Daoy (cell line): ENCODE data around the gene VHLL. TPM values are rescaled to one million over a fixed set of nuclear protein-coding genes. Genes with fewer than 3 reads are reported as not detected.
"Not testable (repeated sequence)": the region's sequence is repeated elsewhere in the genome, so short reads cannot be mapped to it uniquely, and the experiment has no call there.

ENCODE experiments used
- DNase-seq: peaks from one replicate; pipeline ENCODE4 v3.0.0-alpha.2; 2015; ENCODE audit warnings: low read depth
- total RNA-seq: library from RNA; depleted of rRNA; stranded (reverse); fragments of >200 nt; shearing (Covaris generic); gene quantifications from 2 replicates; pipeline ENCODE4 v1.2.3, GENCODE V29; 2014; rRNA removed

The VHLL gene
- not detected in 2 replicates for total RNA-seq

DNA sequence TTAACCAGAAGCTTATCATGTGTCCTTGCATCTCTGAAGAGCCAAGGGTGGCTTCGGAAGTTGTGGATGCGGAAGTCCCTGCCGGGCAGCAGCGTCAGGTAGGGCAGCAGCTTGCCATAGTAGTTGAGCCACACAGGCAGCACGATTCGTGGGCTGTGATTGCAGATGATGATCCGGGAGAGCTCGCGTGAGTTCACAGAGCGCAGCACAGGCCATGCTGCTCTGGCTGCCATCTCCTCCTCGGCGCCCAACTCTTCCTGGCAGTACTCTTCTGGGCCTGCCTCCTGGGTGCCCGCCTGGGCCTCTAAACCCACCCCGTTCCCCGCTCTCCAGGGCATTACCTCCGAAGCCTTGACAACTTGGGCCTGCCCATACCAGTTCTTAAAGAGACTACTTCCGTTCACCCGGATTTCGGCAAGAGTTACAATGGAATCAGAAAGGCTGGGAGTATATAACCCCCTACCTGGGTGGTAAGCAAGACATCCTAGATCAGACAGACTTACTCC lies at the start of gene VHLL:
TSS of gene VHLL (minus strand) at position 456 of the 506 bp plus-strand sequence. CDS start at position 338, 118 bp downstream.
- DNase-seq, result no peak

DNA sequence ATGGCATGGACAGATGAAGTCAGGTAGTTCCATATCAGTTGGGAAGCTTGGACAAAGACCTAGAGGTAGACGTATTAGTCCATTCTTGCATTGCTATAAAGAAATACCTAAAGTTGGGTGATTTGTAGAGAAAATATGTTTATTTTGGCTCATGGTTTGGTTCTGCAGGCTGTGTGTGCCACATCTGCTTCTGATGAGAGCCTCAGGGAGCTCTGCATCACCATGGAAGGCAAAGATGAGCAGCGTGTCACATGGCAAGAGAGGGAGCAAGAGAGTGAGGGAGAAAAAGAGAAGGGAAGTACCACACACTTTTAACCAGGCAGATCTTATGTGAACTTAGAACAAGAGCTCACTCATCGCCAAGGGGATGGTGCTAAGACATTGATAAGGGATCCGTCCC lies 48.2 kb upstream of the VHLL start:
- DNase-seq, result no peak

DNA sequence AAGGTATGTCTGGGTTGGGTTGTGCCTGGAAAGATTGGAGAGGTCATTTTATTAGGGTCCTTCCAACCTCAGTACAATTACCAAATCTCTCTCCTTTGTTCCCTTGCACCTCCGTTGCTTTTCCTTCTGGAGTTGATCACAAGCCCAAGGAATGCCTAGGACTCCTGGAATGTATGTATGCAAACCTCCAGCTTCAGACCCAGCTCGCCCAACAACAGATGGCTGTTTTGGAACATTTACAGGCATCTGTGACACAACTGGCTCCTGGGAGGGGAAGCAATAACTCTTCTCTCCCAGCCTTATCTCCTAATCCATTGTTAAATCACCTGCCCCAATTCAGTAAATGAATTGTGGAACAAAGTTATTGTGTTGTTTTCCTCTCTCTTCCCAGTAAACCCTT lies 47.5 kb upstream of the VHLL start:
- DNase-seq, result no peak

DNA sequence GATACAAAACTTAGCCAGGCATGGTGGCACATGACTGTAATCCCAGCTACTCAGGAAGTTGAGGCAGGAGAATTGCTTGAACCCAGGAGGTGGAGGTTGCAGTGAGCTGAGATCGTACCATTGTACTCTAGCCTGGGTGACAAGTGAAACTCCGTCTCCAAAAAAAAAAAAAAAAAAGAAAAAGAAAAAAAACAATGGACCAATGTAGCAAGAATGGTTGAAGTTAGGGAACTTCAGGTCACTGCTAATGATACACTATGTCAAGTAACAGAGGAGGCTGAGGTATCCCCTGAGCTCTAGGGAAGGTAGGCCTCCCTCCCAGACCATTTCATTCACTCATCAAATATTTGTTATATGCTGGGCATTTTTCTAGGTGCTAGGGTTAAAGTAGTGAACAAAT lies 46.9 kb upstream of the VHLL start:
- not testable (repeated sequence) for DNase-seq

DNA sequence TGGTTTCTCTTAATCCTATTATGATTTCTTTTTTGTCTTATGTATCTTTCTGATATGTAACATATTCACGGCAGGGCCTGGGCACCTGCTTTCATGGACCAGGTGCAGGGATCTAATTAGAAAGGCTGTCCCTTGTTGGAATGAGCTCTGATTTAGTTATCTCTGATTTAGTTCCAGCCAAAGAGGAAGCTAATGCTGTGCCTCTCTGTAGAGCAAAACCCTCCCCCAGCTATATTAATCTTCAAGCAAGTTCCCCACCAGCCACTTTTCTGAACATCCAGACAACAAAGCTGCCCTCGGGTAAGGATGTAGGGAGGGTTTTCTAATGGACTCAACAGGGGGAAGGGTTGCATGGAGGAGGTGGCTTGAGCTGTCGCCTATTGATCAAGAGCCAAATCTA lies 45.3 kb upstream of the VHLL start:
- no peak for DNase-seq

DNA sequence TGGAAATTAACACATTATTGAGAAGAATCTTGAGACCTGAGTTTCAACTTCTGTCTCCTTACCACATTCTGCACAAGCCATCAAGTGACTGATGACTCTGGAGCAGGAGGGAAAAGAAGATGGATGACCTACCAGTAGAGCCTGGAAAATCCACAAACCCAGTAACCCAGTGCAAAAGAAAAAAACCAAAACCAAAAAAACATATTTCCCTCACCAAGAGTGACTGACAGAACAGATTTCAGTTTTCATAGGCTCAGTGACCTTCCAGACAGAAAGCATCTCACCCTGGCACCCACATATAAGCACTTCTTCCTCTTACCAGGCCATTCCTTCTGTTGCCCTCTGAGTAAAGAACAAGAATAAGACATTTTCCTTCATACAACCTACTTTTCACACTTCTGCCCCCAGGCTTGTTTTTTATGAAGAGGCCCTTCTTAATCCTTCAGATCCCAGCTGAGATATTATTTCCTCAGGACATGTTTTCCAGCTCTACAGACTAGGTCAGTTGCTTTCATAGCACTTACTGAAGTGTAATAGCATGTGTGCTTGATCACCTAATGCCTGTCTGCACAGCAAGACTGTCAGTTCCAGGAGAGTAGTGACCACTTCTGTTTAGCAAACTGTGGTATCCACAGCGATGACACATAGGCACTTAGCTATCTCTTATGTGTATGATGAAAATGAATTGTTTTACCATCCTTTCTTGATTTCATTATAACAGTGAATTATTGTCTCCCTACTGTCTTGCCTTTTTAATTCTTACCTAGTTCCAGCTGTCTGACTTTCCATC lies 43.3 kb upstream of the VHLL start:
- no peak for DNase-seq

DNA sequence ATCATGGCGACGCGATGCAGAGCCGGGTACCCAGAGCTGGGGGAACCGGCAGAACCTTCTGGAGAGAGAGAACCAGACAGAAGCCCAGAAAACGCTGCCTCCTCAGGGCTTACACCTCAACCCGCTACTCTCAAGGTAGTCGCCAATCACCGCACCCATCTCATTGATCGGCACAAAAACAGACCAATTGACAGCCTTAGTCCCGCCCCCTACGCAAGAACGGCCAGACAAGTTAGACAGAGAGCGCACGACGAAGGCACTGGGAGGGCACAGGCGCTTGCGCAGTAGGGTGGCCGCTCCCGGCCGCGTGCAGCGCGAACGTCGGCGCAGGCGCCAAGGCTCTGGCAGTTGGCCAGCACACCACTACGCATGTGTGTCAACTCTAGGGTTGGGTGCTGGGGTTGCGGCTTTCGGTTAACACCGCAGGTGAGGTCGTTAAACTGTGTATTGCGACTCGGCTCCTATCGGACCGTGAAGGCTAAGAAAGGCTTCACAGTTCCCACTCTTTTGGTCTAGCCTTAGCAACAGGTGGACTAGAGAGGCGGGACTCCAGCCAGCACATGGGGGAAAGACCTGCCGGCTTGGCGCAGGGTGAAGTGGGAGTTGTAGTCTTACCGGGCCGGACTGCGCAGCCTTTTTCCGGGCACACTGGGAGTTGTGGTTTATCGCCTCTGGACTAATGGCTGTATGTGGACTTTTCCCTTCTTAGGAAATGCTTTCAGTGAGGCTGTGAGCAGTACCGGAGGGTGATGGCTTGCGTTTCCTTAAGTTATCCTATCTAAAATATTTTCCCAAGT lies 39.3 kb upstream of the VHLL start, which contains the start of the genes CCT3 and TSACC:
TSS of gene CCT3 (minus strand) at position 113 of the 797 bp plus-strand sequence. CDS start at position 5, 108 bp downstream.
TSS of gene TSACC (plus strand) at position 347 of the 797 bp plus-strand sequence. CDS start 1,232 bp downstream, outside the sequence.
- peak; percentile 100 for DNase-seq

DNA sequence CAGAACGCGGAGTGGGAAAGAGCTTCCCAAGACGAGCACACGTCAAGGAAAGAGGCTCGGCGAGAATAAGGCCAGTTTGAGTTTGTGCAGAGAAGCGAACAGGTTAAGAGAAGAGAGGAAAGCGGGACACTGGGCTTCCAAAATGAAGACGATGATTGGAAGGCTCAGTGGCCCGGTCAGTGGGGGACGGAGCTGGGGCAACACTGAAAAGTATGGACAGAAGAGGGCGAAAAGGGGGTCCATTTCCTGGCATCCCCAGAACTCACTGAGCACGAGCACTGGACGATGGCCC lies 38.7 kb upstream of the VHLL start:
- DNase-seq, result no peak

DNA sequence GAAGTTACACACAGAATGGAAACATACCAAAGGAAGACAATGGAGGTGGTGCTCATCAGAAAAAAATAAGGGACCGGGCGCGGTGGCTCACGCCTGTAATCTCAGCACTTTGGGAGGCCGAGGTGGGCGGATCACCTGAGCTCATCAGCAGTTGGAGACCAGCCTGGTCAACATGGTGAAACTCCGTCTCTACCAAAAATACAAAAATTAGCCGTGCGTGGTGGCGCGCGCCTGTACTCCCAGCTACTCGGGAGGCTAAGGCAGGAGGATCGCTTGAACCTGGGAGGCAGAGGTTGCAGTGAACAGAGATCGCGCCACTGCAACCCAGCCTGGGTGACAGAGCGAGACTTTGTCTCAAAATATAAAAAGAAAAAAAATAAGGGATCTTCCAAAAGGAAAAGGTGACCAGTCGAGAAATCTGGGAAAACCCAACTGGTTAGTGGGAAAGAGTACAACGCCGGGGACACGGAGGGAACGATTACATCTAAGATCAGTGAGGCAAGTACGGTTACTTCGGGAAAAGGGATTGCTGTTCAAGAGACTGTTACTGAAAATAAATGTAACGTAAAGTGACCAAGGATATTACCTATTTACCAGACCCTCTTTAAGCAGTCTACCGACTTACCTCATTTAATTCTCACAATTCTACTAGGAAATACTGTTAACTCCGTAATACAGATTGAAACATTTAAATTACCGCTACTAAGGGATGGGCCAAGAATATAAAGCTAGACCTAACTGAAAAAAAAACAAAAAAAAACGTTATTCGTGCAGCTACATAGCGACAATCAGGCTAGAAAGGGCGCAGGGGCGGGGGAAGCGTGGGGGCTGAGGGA lies 38.2 kb upstream of the VHLL start:
- no peak for DNase-seq

DNA sequence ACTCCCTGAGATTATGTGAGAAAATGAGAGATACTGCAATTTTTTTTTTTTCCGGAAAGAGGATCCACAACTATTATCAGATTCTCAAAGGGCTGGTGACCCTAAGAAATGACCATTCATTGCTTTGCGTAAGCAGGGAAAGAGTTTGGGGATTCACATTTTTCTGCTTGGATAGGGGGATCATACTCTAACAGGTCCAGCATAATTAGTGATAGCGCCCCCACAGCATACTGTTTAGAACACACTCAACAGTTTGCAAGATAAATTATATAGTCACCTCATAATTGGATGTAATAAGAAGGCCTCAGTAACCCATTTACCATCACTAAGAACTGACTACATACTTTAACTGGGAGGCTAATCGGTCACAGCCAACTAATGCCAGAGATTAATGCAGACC lies 37.1 kb upstream of the VHLL start:
- no peak for DNase-seq

DNA sequence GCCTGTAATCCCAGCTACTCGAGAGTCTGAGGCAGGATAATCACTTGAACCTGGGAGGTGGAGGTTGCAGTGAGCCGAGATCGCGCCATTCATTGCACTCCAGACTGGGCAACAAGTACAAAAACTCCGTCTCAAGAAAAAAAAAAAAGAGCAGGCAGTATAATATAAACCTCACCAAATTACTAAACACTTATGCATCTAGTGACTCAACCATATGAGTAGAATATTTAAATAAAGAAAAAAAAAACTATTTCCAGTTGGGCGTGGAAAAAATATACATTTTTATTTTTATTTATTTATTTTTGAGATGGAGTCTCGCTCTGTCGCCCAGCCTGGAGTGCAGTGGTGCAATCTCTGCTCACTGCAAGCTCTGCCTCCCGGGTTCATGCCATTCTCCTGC lies 24.1 kb upstream of the VHLL start:
- not testable (repeated sequence) for DNase-seq

DNA sequence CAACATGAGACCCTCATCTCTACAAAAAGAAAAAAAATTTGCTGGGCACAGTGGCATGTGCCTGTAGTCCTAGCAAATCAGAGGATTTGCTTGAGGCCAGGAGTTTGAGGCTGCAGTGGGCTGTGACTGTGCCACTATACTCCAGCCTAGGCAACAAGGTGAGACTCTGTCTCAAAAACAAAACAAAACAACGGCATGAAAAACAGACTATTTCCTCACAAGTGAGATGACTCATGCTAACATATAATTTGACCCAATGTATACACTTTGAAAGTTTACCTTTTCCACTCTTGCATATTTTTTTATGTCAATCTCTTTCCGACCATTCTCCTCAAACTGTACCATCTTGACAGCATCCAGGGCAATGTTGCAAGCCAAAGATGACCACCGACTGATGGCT lies 21.5 kb upstream of the VHLL start:
- no peak for DNase-seq

DNA sequence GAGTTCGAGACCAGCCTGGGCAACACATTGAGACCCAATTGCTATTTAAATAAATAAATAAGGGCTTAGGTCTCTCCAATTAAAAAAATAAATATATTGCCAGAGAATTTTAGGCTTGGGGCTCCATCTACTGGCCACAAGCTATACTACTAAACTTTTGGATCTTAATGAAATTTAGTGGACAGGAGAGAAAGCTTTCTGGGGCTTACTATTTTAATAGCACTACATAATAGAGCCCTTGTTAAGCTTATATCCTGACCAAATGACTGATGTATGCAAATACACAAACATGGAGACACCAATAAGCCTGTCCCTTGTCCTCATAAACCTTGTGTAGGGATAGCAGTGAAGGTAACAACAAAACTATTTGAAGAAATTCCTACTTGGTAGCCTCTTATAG lies 20.6 kb upstream of the VHLL start:
- DNase-seq, result no peak

DNA sequence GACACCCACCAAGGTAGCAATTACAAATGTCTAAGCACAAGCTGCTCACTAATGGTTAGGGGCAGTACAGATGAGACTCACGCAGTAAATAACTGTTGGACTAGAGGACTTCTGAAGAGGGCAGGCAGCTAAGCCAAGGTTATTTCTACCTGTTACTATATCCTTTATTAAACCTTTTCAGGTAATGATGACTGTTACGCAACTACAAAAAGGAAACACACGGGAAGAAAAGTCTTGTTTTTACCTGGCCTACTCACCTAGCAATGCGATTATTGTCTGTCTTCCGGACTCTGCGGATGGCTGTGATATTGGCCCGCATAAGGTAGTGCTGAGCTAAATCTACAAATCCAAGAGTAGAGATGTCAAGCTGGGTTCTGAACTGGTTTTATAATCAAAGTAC lies 17.8 kb upstream of the VHLL start:
- no peak for DNase-seq

DNA sequence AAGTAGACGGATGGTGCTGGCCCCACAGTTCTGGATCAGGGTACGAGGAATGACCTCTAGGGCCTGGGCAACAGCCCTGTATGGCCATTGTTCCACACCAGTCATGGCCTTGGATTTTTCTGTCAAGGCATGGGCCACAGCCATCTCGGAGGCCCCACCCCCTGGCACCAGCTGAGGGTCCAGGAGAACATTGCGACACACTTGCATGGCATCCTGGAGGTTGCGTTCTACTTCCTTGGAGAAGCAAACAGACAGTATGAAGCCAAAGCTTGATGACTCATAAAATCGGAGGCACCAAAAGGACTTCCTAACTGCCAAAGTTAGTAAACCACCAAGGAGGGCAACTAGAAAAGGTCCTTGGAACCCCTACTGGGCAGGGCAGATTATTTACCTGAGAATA lies 11.9 kb upstream of the VHLL start:
- DNase-seq, result no peak

DNA sequence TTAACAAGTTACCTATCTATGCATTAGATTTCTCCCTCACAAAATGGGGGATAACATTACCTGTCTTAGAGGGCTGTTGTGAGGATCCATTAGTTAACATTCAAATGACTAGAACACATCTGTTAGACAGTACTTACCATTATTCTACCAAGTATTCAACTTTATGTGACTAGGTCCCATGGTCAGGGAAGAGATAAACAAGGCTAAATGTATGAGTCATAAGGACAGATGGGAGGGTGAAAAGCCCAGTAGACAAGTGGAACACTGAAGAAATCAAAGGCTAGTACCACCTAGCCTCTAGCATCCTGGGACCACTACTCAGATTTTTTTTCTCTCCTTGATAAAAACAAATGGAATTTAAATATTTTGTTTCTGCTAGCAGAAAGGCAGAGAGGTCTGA lies 9.0 kb upstream of the VHLL start:
- DNase-seq, result no peak

DNA sequence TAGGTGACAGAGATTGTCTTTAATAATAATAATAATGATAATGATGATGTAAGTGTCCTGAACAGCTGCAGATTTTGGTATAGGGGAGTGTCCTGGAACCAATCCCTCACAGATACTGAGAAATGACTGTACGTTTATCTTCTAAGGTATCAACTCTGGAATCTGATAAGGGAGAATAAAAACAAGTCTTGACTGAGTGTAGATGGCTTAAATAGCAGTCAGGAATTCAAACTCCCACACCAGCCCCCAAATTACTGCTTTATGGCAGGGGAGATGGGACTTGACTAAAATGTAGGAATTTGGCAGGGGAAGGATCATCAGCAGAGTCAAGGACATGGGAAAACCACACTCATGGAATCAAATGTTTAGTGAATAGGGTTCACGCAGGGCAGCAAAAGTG lies 6.1 kb upstream of the VHLL start:
- DNase-seq, result no peak

DNA sequence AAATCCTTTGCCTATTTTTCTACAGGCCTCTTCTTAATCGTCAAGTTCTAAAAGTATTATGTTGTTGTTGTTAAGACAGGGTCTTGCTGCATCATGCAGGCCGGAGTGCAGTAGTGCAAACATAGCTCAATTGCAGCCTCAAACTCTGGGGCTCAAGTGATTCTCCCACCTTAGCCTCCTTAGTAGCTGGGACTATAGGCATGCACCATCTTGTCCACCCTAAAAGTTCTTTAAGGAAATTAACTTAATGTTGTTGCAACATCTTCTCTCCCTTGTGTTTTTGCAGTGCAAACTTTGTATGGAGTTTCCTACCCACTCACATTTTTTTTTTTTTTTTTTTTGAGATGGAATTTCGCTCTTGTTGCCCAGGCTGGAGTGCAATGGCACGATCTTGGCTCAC lies 4.1 kb upstream of the VHLL start:
- no peak for DNase-seq

DNA sequence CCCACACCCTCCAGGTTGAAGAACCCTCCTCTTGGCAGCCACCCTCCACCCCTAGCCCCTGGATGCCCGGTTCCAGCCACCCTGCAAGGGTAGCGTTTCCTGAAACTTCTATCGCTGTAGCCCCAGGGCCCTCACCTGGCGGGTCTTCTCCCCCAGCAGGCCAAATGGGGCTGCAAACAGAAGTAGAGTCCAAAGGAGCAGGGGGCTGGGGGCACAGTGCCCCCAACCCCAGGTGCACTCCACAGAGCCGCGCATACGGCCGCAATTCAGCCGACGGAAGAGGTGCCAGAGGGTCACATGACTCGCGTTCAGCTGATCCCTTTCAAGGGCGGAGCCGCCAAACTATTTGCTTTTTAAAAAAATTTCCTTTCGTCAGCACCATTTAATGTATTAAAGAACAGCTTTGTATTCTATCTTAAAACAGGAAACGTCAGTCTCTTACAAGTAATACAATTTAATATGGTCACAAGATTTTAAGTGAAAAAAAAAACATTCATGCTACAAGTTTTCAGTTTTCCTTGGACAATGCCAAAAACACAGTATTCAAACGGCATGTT lies 3.6 kb downstream of the VHLL start, which contains the start of gene GLMP:
TSS of gene GLMP (minus strand) at position 289 of the 557 bp plus-strand sequence. CDS start at position 255, 34 bp downstream.
- DNase-seq, result peak; percentile 64

DNA sequence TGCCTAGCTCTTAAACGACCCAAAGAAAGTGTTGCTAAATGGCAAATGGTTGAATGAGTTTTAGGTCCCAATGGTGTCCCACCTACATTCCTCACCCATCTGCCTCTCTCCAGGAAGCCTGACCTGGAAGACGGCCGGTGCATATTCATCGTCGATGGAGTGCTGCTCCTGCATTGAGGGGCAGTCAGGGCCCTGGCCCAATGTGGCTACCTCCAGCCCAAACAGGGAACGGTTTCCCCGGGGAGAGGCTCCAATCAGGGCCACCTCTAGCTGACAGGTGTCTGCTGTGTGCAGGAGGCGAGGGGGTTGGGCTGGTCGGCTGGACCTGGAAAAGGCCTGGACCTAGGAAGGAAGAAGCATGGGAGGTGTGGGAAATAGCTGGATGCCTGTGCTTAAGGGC lies 5.2 kb downstream of the VHLL start:
- DNase-seq, result no peak

DNA sequence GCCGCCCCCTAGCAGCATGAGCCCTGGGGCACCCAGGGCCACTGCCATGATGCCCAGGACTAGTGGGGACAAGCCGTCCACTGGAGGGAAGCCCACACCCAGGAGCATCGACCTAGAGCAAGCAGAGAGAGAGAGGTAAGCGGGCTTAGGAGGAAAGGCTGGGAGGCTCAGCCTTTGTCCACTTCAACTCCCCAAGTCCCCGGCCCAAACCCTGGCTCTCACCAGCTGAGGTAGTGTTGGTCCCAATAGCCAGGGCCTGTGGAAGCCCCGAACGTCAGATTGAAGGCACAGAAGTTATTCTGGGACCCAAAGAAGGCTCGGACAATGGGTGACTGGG lies 6.0 kb downstream of the VHLL start:
- DNase-seq, result no peak
